Caco-2 (cell line): Measurements from ENCODE around the gene CIPC. TPM values are rescaled to one million over a fixed set of nuclear protein-coding genes. Genes with fewer than 3 reads are reported as not detected.

Source experiments
- BruUV-seq: library from RNA; stranded (reverse); fragments of 400-500 nt; replicated peaks from 2 replicates; lab custom pipeline; 2021; lab: Mats Ljungman, UMichigan
- CTCF ChIA-PET: fragments of 300-600 bp; sonication (Branson Sonifier 250); formaldehyde crosslinking; loops from one replicate; lab custom pipeline; 2022; ENCODE audit warnings: antibody characterized with exemption; lab: Charles Lee
- POLR2A ChIA-PET: fragments of 300-600 bp; sonication (Branson Sonifier 250); formaldehyde crosslinking; loops from one replicate; lab custom pipeline; 2022; ENCODE audit warnings: antibody characterized with exemption; lab: Charles Lee
- DNase-seq, 2 experiments: peaks; one replicate each; pipeline versions ENCODE4 v3.0.0 to v3.0.0-alpha.2; 2020 to 2022
- H3K27me3 ChIP-seq: replicated peaks from 2 replicates; pipeline ENCODE4 v1.6.0; 2011; ENCODE audit warnings: low read length; ENCODE audit not compliant: control insufficient read depth, insufficient read depth
- H3K36me3 ChIP-seq: 2 replicates; pipeline ENCODE4 v1.5.1; 2011; ENCODE audit warnings: low read length; ENCODE audit not compliant: control insufficient read depth, insufficient read depth
- H3K4me1 ChIP-seq: fragments of 250-450 bp; sonication (Bioruptor Pico); 2 replicates; pipeline ENCODE4 v1.5.1; 2020; ENCODE audit warnings: mild to moderate bottlenecking
- H3K4me3 ChIP-seq: 2 replicates; pipeline ENCODE4 v1.5.1; 2011; ENCODE audit warnings: low read depth, mild to moderate bottlenecking, control low read depth, low read length
- H3K9me3 ChIP-seq: fragments of 250-450 bp; sonication (Bioruptor Pico); 2 replicates; pipeline ENCODE4 v1.5.1; 2020; ENCODE audit warnings: mild to moderate bottlenecking, moderate library complexity
- H3K27ac Mint-ChIP-seq: one replicate; pipeline ENCODE4 v1.8.0; 2022; ENCODE audit warnings: mixed read lengths; ENCODE audit not compliant: unreplicated experiment
- H3K27me3 Mint-ChIP-seq: one replicate; pipeline ENCODE4 v1.8.0; 2022; ENCODE audit warnings: mixed read lengths; ENCODE audit not compliant: insufficient read depth, unreplicated experiment
- H3K36me3 Mint-ChIP-seq: one replicate; pipeline ENCODE4 v1.8.0; 2022; ENCODE audit warnings: mild to moderate bottlenecking, mixed read lengths; ENCODE audit not compliant: insufficient read depth, unreplicated experiment
- H3K4me1 Mint-ChIP-seq: one replicate; pipeline ENCODE4 v1.8.0; 2022; ENCODE audit warnings: low read depth, mixed read lengths; ENCODE audit not compliant: unreplicated experiment
- H3K4me3 Mint-ChIP-seq: one replicate; pipeline ENCODE4 v1.8.0; 2022; ENCODE audit warnings: mild to moderate bottlenecking, moderate library complexity, mixed read lengths; ENCODE audit not compliant: unreplicated experiment
- H3K9me3 Mint-ChIP-seq: one replicate; pipeline ENCODE4 v1.8.0; 2022; ENCODE audit warnings: mixed read lengths; ENCODE audit not compliant: unreplicated experiment
- CTCF ChIP-seq, 2 experiments: fragments of 200-600 bp in 1 of 2; IDR thresholded peaks; 1 replicate in 1 of 2; 2 replicates in 1 of 2; pipeline versions ENCODE4 v1.5.1 to v1.8.0; 2011 to 2022; ENCODE audit warnings: antibody characterized with exemption in 1 of 2, control low read depth in 1 of 2, inconsistent platforms in 1 of 2, low read depth in 1 of 2, low read length in 1 of 2, mild to moderate bottlenecking in 1 of 2, moderate library complexity in 1 of 2; ENCODE audit not compliant: insufficient read depth in 1 of 2, severe bottlenecking in 1 of 2, unreplicated experiment in 1 of 2
- intact Hi-C: fragments of 100-400 bp; cut with micrococcal nuclease; formaldehyde crosslinking; loops from one replicate; pipeline ENCODE4 v1.10.0; 2022; ENCODE audit not compliant: unreplicated experiment
- total RNA-seq: library from RNA; stranded (reverse); gene quantifications from 2 replicates; pipeline ENCODE4 v1.2.3, GENCODE V29; 2022

CIPC gene
- total RNA-seq, 1 experiment from 2014 or later = 15.4 TPM

- H3K4me1 ChIP-seq = no peaks in the 10 kb centered on the region
- H3K27me3 ChIP-seq = no peaks in the 10 kb centered on the region
- H3K4me3 ChIP-seq = no peak overlapping the region
- intact Hi-C loops = loop anchor here (2.0 kb wide), 1 partner anchor 47 kb away; no protein-coding TSS in a partner anchor
- CTCF ChIA-PET = interaction anchor here (1.4 to 5.7 kb wide), 5 partner anchors 10 to 196 kb away, joined by 3 to 144 read pairs (median 9); partner anchors contain the start of gene CIPC
- POLR2A ChIA-PET = no interaction called here
- no peaks in the 10 kb centered on the region for H3K27me3 Mint-ChIP-seq
- no TSS peak for BruUV-seq
- no peak overlapping the region for H3K27ac Mint-ChIP-seq
- TF ChIP-seq CTCF (IDR thresholded peaks at IDR 0.05; ENCODE audit: insufficient read depth in 1 of 2, low read depth in 1 of 2, low read length in 1 of 2, severe bottlenecking in 1 of 2, unreplicated experiment in 1 of 2) = no peak
- H3K36me3 Mint-ChIP-seq = no peaks in the 10 kb centered on the region
- H3K36me3 ChIP-seq = no peaks in the 10 kb centered on the region
- DNase-seq = no peak
- H3K4me3 Mint-ChIP-seq = no peak overlapping the region
- H3K4me1 Mint-ChIP-seq = no peaks in the 10 kb centered on the region
- H3K9me3 ChIP-seq = no peaks in the 10 kb centered on the region
- no peaks in the 10 kb centered on the region for H3K9me3 Mint-ChIP-seq
Measured at GRCh38 chr14:77069551-77069950, 28.5 kb upstream of the CIPC start.

GRCh38 chr14:77071938-77072388 lies 26.1 kb upstream of the CIPC start:
- Histone ChIP-seq H3K36me3 (no peaks in the 10 kb centered on the region), H3K4me1 (no peaks in the 10 kb centered on the region), H3K27me3 (no peaks in the 10 kb centered on the region), H3K9me3 (no peaks in the 10 kb centered on the region), H3K4me3 (no peak overlapping the region)
- POLR2A ChIA-PET = no interaction called here
- no peaks in the 10 kb centered on the region for H3K9me3 Mint-ChIP-seq
- intact Hi-C loops = no loop called here
- no peak for DNase-seq
- CTCF ChIA-PET = interaction anchor here (3.9 to 5.7 kb wide), 2 partner anchors 13 to 198 kb away, joined by 23 to 144 read pairs; no protein-coding TSS in a partner anchor
- BruUV-seq = no TSS peak
- no peak overlapping the region for H3K27ac Mint-ChIP-seq
- no peaks in the 10 kb centered on the region for H3K27me3 Mint-ChIP-seq
- H3K36me3 Mint-ChIP-seq = no peaks in the 10 kb centered on the region
- TF ChIP-seq CTCF (IDR thresholded peaks at IDR 0.05; ENCODE audit: insufficient read depth in 1 of 2, low read depth in 1 of 2, low read length in 1 of 2, severe bottlenecking in 1 of 2, unreplicated experiment in 1 of 2) = no peak
- no peak overlapping the region for H3K4me3 Mint-ChIP-seq
- H3K4me1 Mint-ChIP-seq = no peaks in the 10 kb centered on the region

- no peak for DNase-seq
- Mint-ChIP-seq H3K27me3 (no peaks in the 10 kb centered on the region), H3K36me3 (no peaks in the 10 kb centered on the region), H3K27ac (no peak overlapping the region), H3K9me3 (no peaks in the 10 kb centered on the region), H3K4me3 (no peak overlapping the region), H3K4me1 (no peaks in the 10 kb centered on the region)
- POLR2A ChIA-PET = no interaction called here
- H3K4me3 ChIP-seq = no peak overlapping the region
- no peaks in the 10 kb centered on the region for H3K4me1 ChIP-seq
- H3K27me3 ChIP-seq = no peaks in the 10 kb centered on the region
- intact Hi-C loops = no loop called here
- no TSS peak for BruUV-seq
- no peaks in the 10 kb centered on the region for H3K9me3 ChIP-seq
- TF ChIP-seq CTCF (IDR thresholded peaks at IDR 0.05; ENCODE audit: insufficient read depth in 1 of 2, low read depth in 1 of 2, low read length in 1 of 2, severe bottlenecking in 1 of 2, unreplicated experiment in 1 of 2) = no peak
- H3K36me3 ChIP-seq = no peaks in the 10 kb centered on the region
- CTCF ChIA-PET = interaction anchor here (0.7 kb wide), 1 partner anchor 241 kb away, joined by 3 read pairs; no protein-coding TSS in a partner anchor
Measured at GRCh38 chr14:77074969-77075368, 23.1 kb upstream of the CIPC start.
